ENCODE data around the gene NLRP6.
"Not testable (repeated sequence)": the region's sequence is repeated elsewhere in the genome, so short reads cannot be mapped to it uniquely, and the experiment has no call there.

The NLRP6 gene

DNA sequence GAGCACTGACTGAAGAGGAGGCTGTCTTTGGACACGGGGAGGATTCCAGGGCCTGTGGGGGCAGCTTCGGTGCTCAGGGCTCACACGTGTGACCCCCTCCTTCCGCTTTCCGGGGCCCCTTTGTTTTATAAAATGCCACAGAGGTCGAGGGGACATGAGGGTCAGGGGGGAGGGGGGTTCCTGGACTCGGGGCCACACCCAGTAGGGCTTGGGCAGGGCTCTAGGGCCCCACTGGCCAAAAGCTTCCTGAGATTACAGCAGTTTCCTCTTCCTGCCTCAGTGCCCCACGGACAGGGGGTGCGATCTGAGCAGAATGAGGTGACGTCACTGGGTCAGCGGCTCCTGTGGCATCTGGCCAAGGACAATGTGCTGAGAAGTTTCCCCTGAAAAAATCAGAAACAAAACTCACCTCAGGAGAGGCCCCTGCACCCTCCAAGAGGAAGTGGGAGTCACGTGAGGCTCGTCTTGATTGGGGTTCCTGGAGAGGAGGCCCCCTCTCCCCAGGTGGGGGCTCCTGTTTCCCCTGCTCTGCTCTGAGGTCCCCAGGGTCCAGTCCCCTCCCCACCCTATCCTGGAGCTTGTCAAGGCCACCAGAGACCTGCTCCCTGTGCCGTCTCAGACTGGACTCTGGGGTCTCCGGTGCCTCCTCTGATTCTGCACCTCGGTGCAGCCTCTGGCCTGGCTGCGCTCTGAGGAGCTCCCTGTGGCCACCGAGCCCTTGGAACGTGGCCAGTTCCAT, 48.8 kb downstream of the NLRP6 start:
- DNase-seq: no peak

DNA sequence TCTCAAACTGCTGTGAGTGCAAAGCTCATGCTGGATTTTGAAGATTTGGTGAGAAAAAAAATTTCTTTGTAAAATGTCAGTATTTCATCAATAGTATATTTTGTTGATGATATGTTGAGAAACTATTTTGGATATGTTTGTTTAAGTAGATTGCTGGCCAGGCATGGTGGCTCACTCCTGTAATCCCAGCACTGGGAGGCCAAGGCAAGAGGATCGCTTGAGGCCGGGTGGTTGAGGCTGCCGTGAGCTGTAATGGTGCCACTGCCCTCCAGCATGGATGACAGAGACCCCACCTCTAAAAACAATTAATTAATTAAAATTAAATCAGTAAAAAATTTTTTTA, 49.3 kb downstream of the NLRP6 start:
- DNase-seq: no peak

DNA sequence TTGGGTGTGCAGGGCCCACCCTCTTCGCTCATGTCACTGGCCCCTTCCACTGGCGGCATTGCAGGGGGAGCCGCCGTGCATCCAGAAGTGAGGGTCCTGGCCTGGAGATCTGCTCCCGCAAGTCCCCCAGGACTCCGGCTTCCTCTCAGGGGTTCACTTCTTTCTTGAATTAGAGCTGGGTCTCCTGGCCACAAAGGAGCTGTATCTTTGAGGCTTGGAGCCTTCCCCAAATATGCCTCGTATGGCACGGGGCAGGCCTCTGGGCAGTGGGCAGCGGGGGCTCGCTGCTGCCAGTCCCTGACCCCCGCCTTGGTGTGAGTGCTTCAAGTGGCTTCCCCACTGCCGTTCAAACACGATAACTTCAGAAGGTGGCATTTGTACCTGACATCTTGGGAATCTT, 49.8 kb downstream of the NLRP6 start:
- DNase-seq: no peak

DNA sequence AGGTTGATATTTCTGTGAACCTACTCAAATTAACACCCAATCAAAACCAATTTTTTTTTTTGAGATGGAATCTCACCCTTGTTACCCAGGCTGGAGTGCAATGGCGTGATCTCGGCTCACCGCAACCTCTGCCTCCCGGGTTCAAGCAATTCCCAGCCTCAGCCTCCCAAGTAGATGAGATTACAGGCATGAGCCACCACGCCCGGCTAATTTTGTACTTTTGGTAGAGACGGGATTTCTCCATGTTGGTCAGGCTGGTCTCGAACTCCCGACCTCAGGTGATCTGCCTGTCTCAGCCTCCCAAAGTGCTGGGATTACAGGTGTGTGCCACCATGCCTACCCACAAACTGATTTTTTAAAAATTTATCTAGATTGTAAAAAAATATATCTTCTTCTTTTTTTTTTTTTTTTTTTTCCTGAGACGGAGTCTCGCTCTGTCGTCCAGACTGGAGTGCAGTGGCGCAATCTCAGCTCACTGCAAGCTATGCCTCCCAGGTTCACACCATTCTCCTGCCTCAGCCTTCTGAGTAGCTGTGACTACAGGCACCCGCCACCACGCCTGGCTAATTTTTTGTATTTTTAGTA, 50.4 kb downstream of the NLRP6 start:
- DNase-seq: not testable (repeated sequence)

DNA sequence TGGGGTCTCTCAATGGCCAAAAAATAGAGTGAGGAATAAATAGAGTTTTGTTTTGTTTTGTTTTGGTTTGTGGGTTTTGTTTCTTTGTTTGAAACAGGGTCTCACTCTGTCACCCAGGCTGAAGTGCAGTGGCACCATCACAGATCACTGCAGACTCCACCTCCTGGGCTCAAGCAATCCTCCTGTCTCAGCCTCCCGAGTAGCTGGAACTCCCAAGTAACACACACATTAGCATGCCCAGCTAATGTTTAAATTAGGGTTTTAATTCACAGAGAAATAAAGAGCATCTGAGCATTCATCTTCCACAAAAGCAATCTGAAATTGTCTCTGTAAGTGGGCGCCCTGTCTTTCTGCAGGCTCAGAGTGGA, 51.7 kb downstream of the NLRP6 start:
- no peak for DNase-seq

DNA sequence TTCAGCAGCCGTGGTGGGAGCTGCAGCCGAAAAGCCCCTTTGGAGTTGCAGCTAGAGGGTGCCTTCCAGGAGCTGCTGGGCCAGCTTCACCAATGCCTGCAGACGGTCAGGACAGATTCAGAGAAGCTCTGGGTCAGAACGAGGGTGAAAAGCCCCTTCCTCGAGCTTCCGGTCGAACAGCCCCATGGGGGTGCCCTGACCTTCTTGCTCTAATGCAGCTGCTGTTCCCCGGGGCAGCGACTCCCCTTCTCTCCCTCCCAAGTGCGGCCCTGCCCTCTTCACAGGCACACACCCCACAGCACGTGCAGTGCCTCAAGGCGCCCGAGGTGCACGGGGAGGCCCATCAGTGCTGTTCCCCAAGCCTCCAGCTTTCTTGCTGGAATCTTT, 52.1 kb downstream of the NLRP6 start:
- DNase-seq: no peak

DNA sequence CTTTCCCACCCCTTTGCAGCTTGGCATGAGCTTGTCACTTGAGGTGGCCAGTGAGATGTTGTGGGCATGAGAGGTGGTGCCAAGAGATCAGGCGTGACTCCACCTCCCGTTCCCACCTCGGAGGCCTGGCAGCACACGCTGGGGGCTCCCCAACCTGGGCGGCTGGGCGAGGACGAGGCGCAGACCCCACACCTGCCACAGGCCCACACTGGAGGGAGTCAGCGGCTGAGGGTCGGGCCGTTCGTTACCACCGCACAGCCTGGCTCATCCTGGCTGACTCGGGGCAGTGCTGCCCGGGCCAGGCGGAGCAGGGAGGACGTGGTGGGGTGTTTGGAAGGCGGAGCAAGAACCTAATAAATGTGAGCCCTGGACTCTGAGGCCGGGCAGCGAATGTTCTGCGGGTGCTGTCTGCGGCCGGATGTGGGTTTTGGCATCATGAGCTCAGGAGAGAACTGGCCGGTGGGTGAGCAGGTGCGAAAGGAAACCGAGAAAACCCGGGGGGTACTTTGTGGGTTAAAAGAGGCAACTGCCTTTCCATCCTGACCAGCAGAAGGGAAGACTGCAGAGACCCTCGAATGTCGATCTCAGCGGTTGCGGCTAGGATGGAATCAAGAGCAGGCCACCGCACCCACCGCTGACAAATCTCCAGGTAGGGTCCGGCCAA, 52.6 kb downstream of the NLRP6 start:
- DNase-seq: no peak

DNA sequence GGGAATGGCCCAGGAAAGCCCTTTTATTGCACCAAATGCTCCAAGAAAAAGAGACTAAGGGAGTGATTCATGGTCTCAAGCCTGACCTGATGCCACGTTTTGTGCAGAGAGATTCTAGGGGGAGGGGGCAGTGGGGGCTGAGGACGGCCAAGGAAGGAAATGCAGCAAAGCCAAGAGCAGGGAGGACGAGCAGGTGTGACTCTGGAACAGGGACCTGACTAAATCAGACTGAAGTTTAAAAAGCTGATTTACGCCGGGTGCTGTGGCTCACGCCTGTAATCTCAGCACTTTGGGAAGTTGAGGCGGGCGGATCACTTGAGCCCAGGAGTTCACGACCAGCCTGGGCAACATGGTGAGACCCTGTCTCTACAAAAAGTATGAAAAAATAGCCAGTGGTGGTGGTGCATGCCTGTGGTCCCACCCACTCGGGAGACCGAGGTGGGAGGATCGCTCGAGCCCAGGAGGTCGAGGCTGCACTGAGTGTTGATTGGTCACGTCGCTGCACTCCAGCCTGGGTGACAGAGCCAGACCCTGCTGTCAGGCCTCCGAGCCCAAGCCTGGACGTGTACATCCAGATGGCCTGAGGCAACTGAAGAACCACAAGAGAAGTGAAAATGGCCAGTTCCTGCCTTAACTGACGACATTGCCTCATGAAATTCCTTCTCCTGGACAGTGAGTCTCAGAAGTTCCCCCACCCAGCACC, 53.3 kb downstream of the NLRP6 start:
- DNase-seq: no peak

DNA sequence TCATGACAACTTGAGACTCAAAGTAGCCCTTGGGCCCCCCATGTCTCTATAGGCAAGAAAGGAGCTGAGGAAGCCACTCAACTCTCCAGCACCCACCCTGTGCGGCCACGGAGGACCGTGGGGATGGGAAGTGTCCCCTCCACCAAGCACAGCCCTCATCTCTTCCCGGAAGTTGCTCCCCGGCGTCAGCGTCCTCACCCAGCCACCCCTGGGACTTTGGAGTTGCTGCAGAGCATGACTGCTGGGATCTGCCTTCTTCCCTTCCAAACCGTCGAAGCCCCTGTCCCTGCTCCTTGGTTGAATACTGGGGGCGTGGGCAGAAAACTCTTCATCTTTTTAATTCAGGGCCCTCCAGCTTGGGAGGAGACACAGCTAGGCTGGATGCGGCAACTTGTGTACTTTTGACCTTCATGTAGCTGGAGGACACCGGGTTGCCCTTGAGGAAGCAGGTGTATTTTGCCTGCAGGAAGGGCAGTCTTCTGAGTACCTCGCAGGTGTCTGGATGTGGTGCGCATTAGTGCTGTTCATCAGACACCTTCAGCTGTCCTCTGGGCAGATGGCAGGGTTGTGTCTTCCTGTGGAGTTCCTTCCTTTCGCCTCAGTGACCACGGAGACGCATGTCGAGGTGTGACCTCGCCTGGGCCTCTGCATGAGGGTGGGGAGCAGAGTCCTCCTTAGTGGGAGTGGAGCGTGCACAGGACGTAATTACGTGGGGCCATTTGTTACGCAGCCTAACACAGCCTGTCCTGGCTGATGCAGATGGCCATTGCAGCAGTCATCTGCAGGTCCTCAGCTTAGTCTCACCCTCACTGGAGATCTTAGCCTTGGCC, 54.7 kb downstream of the NLRP6 start:
- DNase-seq: no peak

DNA sequence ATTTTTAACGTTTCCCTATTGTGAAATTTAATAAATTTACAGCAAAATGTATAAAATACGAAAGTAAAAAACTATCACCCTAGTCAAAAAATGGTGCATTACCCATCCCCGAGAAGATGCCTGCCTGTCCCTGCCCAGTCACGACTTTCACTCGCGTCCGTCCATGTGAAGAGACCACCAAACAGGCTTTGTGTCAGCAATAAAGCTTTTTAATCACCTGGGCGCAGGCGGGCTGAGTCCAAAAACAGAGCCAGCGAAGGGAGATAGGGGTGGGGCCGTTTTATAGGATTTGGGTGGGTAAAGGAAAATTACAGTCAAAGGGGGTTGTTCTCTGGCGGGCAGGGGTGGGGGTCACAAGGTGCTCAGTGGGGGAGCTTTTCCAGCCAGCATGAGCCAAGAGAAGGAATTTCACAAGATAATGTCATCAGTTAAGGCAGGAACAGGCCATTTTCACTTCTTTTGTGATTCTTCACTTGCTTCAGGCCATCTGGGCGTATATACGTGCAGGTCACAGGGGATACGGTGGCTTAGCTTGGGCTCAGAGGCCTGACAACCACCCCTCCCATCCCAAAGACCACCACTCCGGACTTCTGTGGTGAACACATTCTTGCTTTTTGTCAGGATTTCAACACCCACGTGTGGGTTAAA, 55.5 kb downstream of the NLRP6 start:
- DNase-seq: not testable (repeated sequence)

DNA sequence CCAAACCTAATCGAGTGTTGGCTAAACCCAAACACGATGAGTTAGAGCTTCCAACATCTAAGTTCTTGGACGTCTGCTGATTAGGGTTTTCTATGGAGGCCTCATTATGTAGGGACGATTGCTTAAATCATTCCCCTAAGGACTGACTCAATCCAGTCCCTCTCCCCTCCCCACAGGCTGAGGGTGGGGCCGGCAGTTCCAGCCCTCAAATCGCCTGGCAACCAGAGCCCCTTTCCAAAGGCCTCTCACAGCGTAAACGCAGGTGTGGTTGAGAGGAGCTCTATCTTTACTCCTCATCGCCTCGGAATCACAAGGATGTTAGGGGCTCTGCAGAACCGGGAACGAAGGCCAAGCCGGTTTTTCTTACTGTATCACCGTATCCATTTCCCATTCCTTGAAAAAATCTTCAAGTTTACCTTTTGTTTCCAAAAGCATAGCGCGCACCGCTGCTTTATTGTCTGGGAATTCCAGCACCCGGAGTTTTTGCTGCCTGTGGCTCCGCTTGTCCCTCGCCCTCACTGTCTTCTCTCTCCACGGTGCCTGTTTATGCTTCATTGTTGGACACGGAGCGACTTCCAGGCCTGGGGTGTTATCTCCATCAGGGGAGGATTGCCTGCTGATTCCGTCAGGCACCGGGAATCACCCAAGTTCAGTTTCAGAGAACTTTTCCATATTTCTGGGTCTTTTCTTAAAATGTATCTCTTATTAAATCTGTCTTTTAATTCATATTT, 56.2 kb downstream of the NLRP6 start:
- DNase-seq: no peak
